K562 (cell line): ENCODE results near the gene BSDC1. TPM values are rescaled to one million over a fixed set of nuclear protein-coding genes. Genes with fewer than 3 reads are reported as not detected.

ENCODE experiments used
- BCL6 ChIP-seq: fragments of 250-450 bp; sonication (Bioruptor Pico); IDR thresholded peaks from 2 replicates; pipeline ENCODE4 v1.4.0; 2020
- BHLHE40 ChIP-seq: IDR thresholded peaks from 2 replicates; pipeline ENCODE4 v1.6.1; 2011; ENCODE audit warnings: low read length, improper control_type of control experiment
- BRF1 ChIP-seq: IDR thresholded peaks from 3 replicates; pipeline ENCODE4 v1.6.1; 2011; ENCODE audit warnings: borderline replicate concordance, mild to moderate bottlenecking; ENCODE audit not compliant: insufficient read length; ENCODE audit errors: extremely low read depth
- CBX3 ChIP-seq, 2 experiments: IDR thresholded peaks; 1 replicate in 1 of 2; 2 replicates in 1 of 2; pipeline ENCODE4 v1.6.1; 2012; ENCODE audit warnings: inconsistent platforms in 2 of 2, low read length in 2 of 2, borderline replicate concordance in 1 of 2, control low read depth in 1 of 2
- ERF ChIP-seq: fragments of 450-650 bp; formaldehyde crosslinking; IDR thresholded peaks from 2 replicates; pipeline ENCODE4 v1.4.0; 2020; ENCODE audit warnings: mild to moderate bottlenecking, mixed read lengths
- HDAC3 ChIP-seq: fragments of 450-650 bp; IDR thresholded peaks from 2 replicates; pipeline ENCODE4 v1.6.1; 2018; ENCODE audit warnings: borderline replicate concordance, mild to moderate bottlenecking, moderate library complexity; ENCODE audit not compliant: partially characterized antibody
- HOXB6 ChIP-seq: fragments of 250-450 bp; sonication (Bioruptor Pico); IDR thresholded peaks from 2 replicates; pipeline ENCODE4 v1.5.1; 2022; ENCODE audit warnings: mild to moderate bottlenecking, borderline replicate concordance
- NEUROD1 ChIP-seq: fragments of 150-350 bp; IDR thresholded peaks from 2 replicates; pipeline ENCODE4 v1.6.1; 2014; ENCODE audit warnings: borderline replicate concordance, low read length, low read depth; ENCODE audit not compliant: partially characterized antibody
- NFE2L1 ChIP-seq: fragments of 450-650 bp; IDR thresholded peaks from 2 replicates; pipeline ENCODE4 v1.6.1; 2016; ENCODE audit warnings: missing genetic modification characterization, low read depth, mild to moderate bottlenecking, missing compliant biosample characterization, moderate library complexity, borderline replicate concordance
- NR2C1 ChIP-seq, 2 experiments: fragments of 450-650 bp; IDR thresholded peaks; 2 replicates each; pipeline ENCODE4 v1.6.1; 2017; ENCODE audit warnings: mild to moderate bottlenecking in 2 of 2, antibody characterized with exemption in 1 of 2, inconsistent platforms in 1 of 2, missing compliant biosample characterization in 1 of 2, missing genetic modification characterization in 1 of 2
- PATZ1 ChIP-seq: fragments of 250-450 bp; sonication (Bioruptor Pico); IDR thresholded peaks from 2 replicates; pipeline ENCODE4 v1.5.0; 2020; ENCODE audit warnings: mild to moderate bottlenecking, borderline replicate concordance
- POLR2AphosphoS2 ChIP-seq: IDR thresholded peaks from 2 replicates; pipeline ENCODE4 v1.6.1; 2012; ENCODE audit warnings: low read length, improper control_type of control experiment
- RAD51 ChIP-seq: fragments of 450-650 bp; IDR thresholded peaks from 2 replicates; pipeline ENCODE4 v1.7.1; 2016; ENCODE audit warnings: low read depth, mild to moderate bottlenecking, borderline replicate concordance
- RBM14 ChIP-seq: fragments of 200-400 bp; formaldehyde crosslinking; IDR thresholded peaks from 2 replicates; pipeline ENCODE4 v1.6.1; 2018; ENCODE audit warnings: low read depth, mild to moderate bottlenecking, low read length, moderate library complexity, borderline replicate concordance; ENCODE audit not compliant: insufficient read depth
- RCOR1 ChIP-seq, 2 experiments: IDR thresholded peaks; 2 replicates each; pipeline ENCODE4 v1.6.1; 2012; ENCODE audit warnings: low read depth in 2 of 2, low read length in 2 of 2, borderline replicate concordance in 1 of 2, improper control_type of control experiment in 1 of 2
- RNF2 ChIP-seq: sonication (generic); IDR thresholded peaks from 2 replicates; pipeline ENCODE4 v1.6.1; 2016
- SIRT6 ChIP-seq: IDR thresholded peaks from one replicate; pipeline ENCODE4 v1.6.1; 2012; ENCODE audit warnings: low read depth, mild to moderate bottlenecking, control low read depth, inconsistent platforms, low read length, moderate library complexity
- SP1 ChIP-seq: sonication (generic); formaldehyde crosslinking; IDR thresholded peaks from 2 replicates; pipeline ENCODE4 v1.8.1; 2022; ENCODE audit warnings: mild to moderate bottlenecking, missing genetic modification reagents
- ZBTB5 ChIP-seq: fragments of 450-650 bp; IDR thresholded peaks from 2 replicates; pipeline ENCODE4 v1.6.1; 2017; ENCODE audit warnings: antibody characterized with exemption
- ZC3H11A ChIP-seq: IDR thresholded peaks from 2 replicates; pipeline ENCODE4 v1.6.1; 2012; ENCODE audit warnings: low read depth, low read length, improper control_type of control experiment
- ZNF165 ChIP-seq: fragments of 250-450 bp; sonication (Bioruptor Pico); IDR thresholded peaks from 2 replicates; pipeline ENCODE4 v1.4.0; 2020; ENCODE audit warnings: borderline replicate concordance
- ZNF175 ChIP-seq: fragments of 200-800 bp; sonication (Bioruptor generic); IDR thresholded peaks from 2 replicates; pipeline ENCODE4 v1.6.1; 2016; ENCODE audit warnings: low read depth, mild to moderate bottlenecking, missing genetic modification characterization, missing compliant biosample characterization
- ZNF511 ChIP-seq: sonication (generic); formaldehyde crosslinking; IDR thresholded peaks from 2 replicates; pipeline ENCODE4 v1.8.0; 2022; ENCODE audit warnings: mild to moderate bottlenecking, missing genetic modification reagents
- ZNF586 ChIP-seq: fragments of 450-650 bp; formaldehyde crosslinking; conservative IDR thresholded peaks from 2 replicates; pipeline ENCODE4 v1.4.0; 2020; ENCODE audit warnings: mild to moderate bottlenecking, moderate library complexity
- polyA plus RNA-seq, 8 experiments: library from polyadenylated mRNA; depleted of rRNA in 4 of 8; stranded (reverse) in 5 of 8; unstranded in 3 of 8; fragments of >200 nt; fragmentation: Nextera tagmentation in 2 of 8; fragmentation: Illumina TruSeq in 1 of 8; extraction: Ambion mirVana in 2 of 8; extraction: Trizol in 1 of 8; gene quantifications; 2 replicates each; pipeline versions ENCODE4 v1.2.1 to v1.2.3, GENCODE V29; 2011 to 2014; ENCODE audit warnings: inconsistent platforms in 1 of 8, missing spikeins in 1 of 8
- total RNA-seq, 7 experiments: library from RNA; depleted of rRNA in 6 of 7; stranded (reverse); fragments of >200 nt in 6 of 7; fragmentation: Illumina TruSeq in 2 of 7; extraction: Trizol in 2 of 7; gene quantifications; 2 replicates each; pipeline versions ENCODE4 v1.2.1 to v1.2.3, GENCODE V29; 2011 to 2021; ENCODE audit warnings: low replicate concordance in 1 of 7

The BSDC1 gene
- total and polyA plus RNA-seq, 9 of the 15 experiments (the other 6 are each of a cell fraction or from before 2014, with no cell fraction given) = 10.2 to 96.8 (median 73.1) TPM

- peak; percentile 95; the same call in 1 of the 2 replicates for TF ChIP-seq ZNF511
- 0 out of 4 replicates have a peak, but pooled peaks of 1 of the 2 experiments have one; percentile 12 for TF ChIP-seq RCOR1 (IDR thresholded peaks at IDR 0.05; ENCODE audit: borderline replicate concordance in 1 of 2, low read depth in 2 of 2, low read length in 2 of 2)
- TF ChIP-seq HDAC3 = no peak
- TF ChIP-seq PATZ1 (CRISPR knock-in tag) = no peak
- TF ChIP-seq RAD51 = peak; percentile 22; the same call in 1 of the 2 replicates
- TF ChIP-seq BHLHE40 = 0 out of 2 replicates have a peak, but pooled peaks have one; percentile 39
- TF ChIP-seq RNF2 = peak; percentile 99
- no peak for TF ChIP-seq SIRT6
- TF ChIP-seq ZNF586 (CRISPR knock-in tag) = 0 out of 2 replicates have a peak, but pooled peaks have one; percentile 59
- no peak for TF ChIP-seq RBM14
- TF ChIP-seq POLR2AphosphoS2 = no peak
- TF ChIP-seq CBX3 (IDR thresholded peaks at IDR 0.05; ENCODE audit: borderline replicate concordance in 1 of 2, low read length in 2 of 2) = peak in 1 of 2 experiments; percentile 99; a peak in 2 of 3 replicates
- peak; percentile 27; the same call in 1 of the 2 replicates for TF ChIP-seq NR2C1 (IDR thresholded peaks at IDR 0.05)
- peak; percentile 79 for TF ChIP-seq NR2C1 (tag; IDR thresholded peaks at IDR 0.05)
- TF ChIP-seq HOXB6 (CRISPR knock-in tag) = no peak
- TF ChIP-seq NEUROD1 = no peak
- no peak for TF ChIP-seq BRF1
- TF ChIP-seq SP1 (CRISPR knock-in tag) = peak; percentile 100
- TF ChIP-seq BCL6 (CRISPR knock-in tag) = 0 out of 2 replicates have a peak, but pooled peaks have one; percentile 70
- TF ChIP-seq ERF = peak; percentile 92; the same call in 1 of the 2 replicates
- no peak for TF ChIP-seq ZNF165
- no peak for TF ChIP-seq NFE2L1
- TF ChIP-seq ZC3H11A = 0 out of 2 replicates have a peak, but pooled peaks have one; percentile 26
- TF ChIP-seq ZBTB5 = no peak
- peak; percentile 88 for TF ChIP-seq ZNF175 (CRISPR knock-in tag)
Observed at GRCh38 chr1:32350785-32351398, 43.3 kb downstream of the BSDC1 start (continued).
